Aorta (tissue), 5 donors: ENCODE data around the gene NUP62. TPM values are rescaled to one million over a fixed set of nuclear protein-coding genes. Genes with fewer than 3 reads are reported as not detected.
"Not testable (repeated sequence)": the region's sequence is repeated elsewhere in the genome, so short reads cannot be mapped to it uniquely, and the experiment has no call there.

Source experiments
- ATAC-seq: fragments of 200-7000 bp; cut with Tn5 transposase; one replicate; pipeline ENCODE4 v1.9.1; 2022; ENCODE audit warnings: moderate library complexity; ENCODE audit not compliant: low FRiP score
- DNase-seq, 2 donors: peaks; one replicate each; pipeline ENCODE4 v3.0.0-alpha.2; 2020
- H3K27ac ChIP-seq, 2 donors: one replicate each; pipeline ENCODE4 v1.5.1; 2013; ENCODE audit warnings: low read length in 2 of 2, mild to moderate bottlenecking in 2 of 2, moderate library complexity in 2 of 2, control low read depth in 1 of 2, inconsistent platforms in 1 of 2, low read depth in 1 of 2
- H3K27me3 ChIP-seq, 2 donors: one replicate each; pipeline ENCODE4 v1.6.1; 2013; ENCODE audit warnings: control low read depth in 1 of 2, low read length in 1 of 2, mild to moderate bottlenecking in 1 of 2, moderate library complexity in 1 of 2; ENCODE audit not compliant: insufficient read depth in 2 of 2, control insufficient read depth in 1 of 2
- H3K36me3 ChIP-seq, 2 donors: one replicate each; pipeline ENCODE4 v1.6.1; 2013; ENCODE audit warnings: control low read depth in 1 of 2, low read length in 1 of 2, mild to moderate bottlenecking in 1 of 2; ENCODE audit not compliant: insufficient read depth in 2 of 2, control insufficient read depth in 1 of 2
- H3K4me1 ChIP-seq, 2 donors: one replicate each; pipeline ENCODE4 v1.6.1; 2013; ENCODE audit warnings: low read length in 2 of 2, control low read depth in 1 of 2, mild to moderate bottlenecking in 1 of 2, moderate library complexity in 1 of 2; ENCODE audit not compliant: insufficient read depth in 2 of 2, control insufficient read depth in 1 of 2
- H3K4me3 ChIP-seq, 2 donors: one replicate each; pipeline ENCODE4 v1.5.1; 2013; ENCODE audit warnings: low read length in 2 of 2, control low read depth in 1 of 2, mild to moderate bottlenecking in 1 of 2
- H3K9me3 ChIP-seq: one replicate; pipeline ENCODE4 v1.6.1; 2013; ENCODE audit warnings: mild to moderate bottlenecking, low read length; ENCODE audit not compliant: control insufficient read depth
- WGBS, 2 donors: extraction: QIAGEN DNeasy Blood & Tissue Kit; methylation state at CpG; one replicate each; pipeline ENCODE4 v1.1.7; 2013; 5-methylcytosine and 5-hydroxymethylcytosine counted together
- intact Hi-C, 2 donors: fragments of 100-400 bp; cut with DNase I; formaldehyde crosslinking; loops; one replicate each; pipeline versions ENCODE4 v1.14.2 to v1.15.0; 2022
- polyA plus RNA-seq, 2 donors: library from polyadenylated mRNA; stranded (reverse); fragments of 200-250 nt; gene quantifications; one replicate each; pipeline ENCODE4 v1.2.3, GENCODE V29; 2013
- total RNA-seq, 2 donors: library from RNA; stranded (reverse); fragmentation: NEBNext Ultra II Directional; extraction: Animal tissue kit (Norgen Biotek cat#: 25700); gene quantifications; one replicate each; pipeline ENCODE4 v1.2.1, GENCODE V29; 2021
- donor health status: healthy with polysubstance abuse.
- donor health status: Bipolar disorder and iron deficiency.
- donor health status: DM: no; HTN: no; CAD: no.
- donor health status: DM: no; HTN: no; CAD: no.
- donor health status: DM: yes; HTN: yes; CAD: no.

NUP62 gene
- total and polyA plus RNA-seq, 4 donors, result 13.3 to 39.8 (median 22.5) TPM

GRCh38 chr19:49925486-49925885 lies 3.8 kb downstream of the NUP62 start:
- Histone ChIP-seq H3K4me3 (no peak overlapping the region), H3K4me1 (no peaks in the 10 kb centered on the region), H3K27me3 (no peaks in the 10 kb centered on the region), H3K9me3 (no peaks in the 10 kb centered on the region), H3K27ac (no peak overlapping the region), H3K36me3 (no peaks in the 10 kb centered on the region)
- 93 to 95% methylated on average over 5 of the region's 5 CpGs for WGBS, 2 donors
- no peak for ATAC-seq
- DNase-seq, result no peak
- intact Hi-C loops, result loop anchor here in 1 of 2 donors (5.0 kb wide), 1 partner anchor 43 kb away; no protein-coding TSS in a partner anchor

- DNase-seq, H3K27ac ChIP-seq, ATAC-seq, H3K27me3 ChIP-seq, H3K9me3 ChIP-seq, H3K4me3 ChIP-seq, H3K36me3 ChIP-seq, H3K4me1 ChIP-seq: not testable (repeated sequence)
- WGBS, 2 donors, result 89 to 90% methylated on average over 13 of the region's 13 CpGs
- intact Hi-C loops, result loop anchor here in 1 of 2 donors (5.0 kb wide), 1 partner anchor 43 kb away; no protein-coding TSS in a partner anchor
Observed at GRCh38 chr19:49924881-49925210, 4.5 kb downstream of the NUP62 start.

DNA sequence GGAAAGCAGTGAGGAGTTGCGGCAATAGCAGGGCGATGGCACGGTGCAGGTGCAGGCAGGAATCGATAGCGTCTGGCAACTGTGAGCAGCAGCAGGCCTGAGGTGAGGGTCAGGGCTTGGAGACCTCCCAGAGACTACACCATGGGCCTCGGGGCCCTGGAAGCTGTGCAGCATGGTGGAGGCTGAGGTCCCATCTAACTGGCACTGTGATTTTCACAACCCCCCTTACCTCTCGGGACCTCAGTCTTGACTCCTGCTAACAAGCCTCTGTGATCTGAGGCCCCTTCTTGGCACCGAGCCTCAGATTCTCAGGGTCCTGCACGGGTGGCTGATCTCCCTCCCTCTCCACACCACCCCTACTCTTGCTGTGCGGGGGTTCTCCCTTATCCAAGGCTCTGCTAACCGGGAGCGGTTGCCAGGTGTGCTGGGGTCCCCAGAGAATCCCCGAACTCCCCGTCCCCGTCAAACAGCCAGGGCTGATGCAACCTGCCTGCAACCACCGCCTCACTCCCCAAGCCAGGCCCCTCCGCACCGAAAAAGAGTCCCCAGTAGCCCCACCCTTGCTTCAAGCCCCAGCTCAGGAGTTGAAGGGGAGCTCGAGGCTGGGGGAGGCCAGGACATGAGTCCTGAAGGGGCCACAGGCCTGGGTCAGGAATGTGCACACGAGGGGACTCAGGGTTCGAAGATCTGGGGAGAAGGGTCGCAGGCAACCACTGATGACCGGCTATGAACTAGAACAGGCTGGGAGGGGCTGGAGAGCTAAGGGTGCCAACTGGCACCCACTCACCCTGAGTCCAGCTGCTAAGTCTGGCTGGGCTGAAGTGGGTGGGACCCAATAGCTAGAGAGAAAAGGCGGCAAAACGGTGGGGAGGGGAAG lies 5.1 kb downstream of the NUP62 start:
- Histone ChIP-seq H3K9me3 (no peaks in the 10 kb centered on the region), H3K27me3 (no peaks in the 10 kb centered on the region), H3K36me3 (no peaks in the 10 kb centered on the region), H3K27ac (no peak overlapping the region), H3K4me1 (no peaks in the 10 kb centered on the region), H3K4me3 (no peak overlapping the region)
- DNase-seq, result peak in 1 of 2 donors; percentile 38
- no peak for ATAC-seq
- WGBS, 2 donors, result 70 to 71% methylated on average over 25 of the region's 25 CpGs
- intact Hi-C loops, result no loop called here

- no peak overlapping the region for H3K27ac ChIP-seq
- no peaks in the 10 kb centered on the region for H3K27me3 ChIP-seq
- intact Hi-C loops, result no loop called here
- no peaks in the 10 kb centered on the region for H3K4me1 ChIP-seq
- peak in 1 of 2 donors; percentile 80 for DNase-seq
- no peaks in the 10 kb centered on the region for H3K36me3 ChIP-seq
- no peak overlapping the region for H3K4me3 ChIP-seq
- ATAC-seq, result peak; percentile 19
- no peaks in the 10 kb centered on the region for H3K9me3 ChIP-seq
- WGBS, 2 donors, result 88 to 89% methylated on average over 30 to 31 of the region's 31 CpGs
Observed at GRCh38 chr19:49923055-49924003, 6.0 kb downstream of the NUP62 start.

DNA sequence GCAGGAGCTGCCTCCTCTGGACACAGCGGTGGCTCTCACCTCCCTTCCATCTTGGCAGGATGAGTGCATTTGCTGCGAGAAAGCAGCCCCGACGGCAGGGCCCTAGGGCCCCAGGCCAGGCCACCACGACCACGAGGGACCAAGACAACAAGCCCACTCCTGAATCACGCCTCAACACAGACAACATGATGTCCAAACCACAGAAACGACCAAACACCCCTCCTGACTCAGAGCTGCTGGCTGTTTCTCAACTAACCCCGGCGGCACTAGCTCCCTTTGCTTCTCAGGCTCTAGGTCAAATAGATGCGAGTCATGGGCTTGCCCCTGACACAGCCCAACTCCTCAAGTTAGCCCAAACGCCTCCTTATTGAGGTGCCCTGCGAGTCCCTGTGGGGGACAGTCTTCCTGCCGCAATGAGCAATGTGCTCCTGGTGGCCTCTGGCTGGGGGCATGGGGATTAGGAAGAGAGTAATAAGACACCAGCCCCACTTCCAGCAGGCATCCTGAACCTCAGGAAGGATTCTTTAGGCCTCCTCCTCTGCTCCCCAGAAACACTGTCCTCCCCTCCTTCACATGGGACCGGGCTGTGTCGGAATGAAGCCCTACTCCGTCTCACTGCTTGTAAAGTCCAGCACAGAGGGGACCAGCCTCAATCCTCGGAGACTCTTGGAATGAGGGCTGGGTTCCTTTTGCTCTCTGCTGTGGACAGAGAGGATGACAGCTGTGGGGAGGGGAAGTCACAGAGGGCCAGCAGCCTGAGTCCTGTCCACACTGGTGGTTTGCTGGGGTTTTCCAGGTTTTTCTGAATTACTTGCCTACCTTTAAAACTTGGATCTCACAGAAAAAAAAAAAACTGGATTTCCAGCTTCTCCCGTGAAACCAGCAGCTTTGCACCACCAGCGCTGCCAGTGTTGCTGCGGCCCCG lies 7.2 kb downstream of the NUP62 start:
- intact Hi-C loops, result no loop called here
- Histone ChIP-seq H3K9me3 (no peaks in the 10 kb centered on the region), H3K4me1 (no peaks in the 10 kb centered on the region), H3K4me3 (no peak overlapping the region), H3K27ac (no peak overlapping the region), H3K36me3 (no peaks in the 10 kb centered on the region), H3K27me3 (no peaks in the 10 kb centered on the region)
- ATAC-seq, result no peak
- peak in 1 of 2 donors; percentile 46 for DNase-seq
- 86 to 87% methylated on average over 22 of the region's 22 CpGs for WGBS, 2 donors

DNA sequence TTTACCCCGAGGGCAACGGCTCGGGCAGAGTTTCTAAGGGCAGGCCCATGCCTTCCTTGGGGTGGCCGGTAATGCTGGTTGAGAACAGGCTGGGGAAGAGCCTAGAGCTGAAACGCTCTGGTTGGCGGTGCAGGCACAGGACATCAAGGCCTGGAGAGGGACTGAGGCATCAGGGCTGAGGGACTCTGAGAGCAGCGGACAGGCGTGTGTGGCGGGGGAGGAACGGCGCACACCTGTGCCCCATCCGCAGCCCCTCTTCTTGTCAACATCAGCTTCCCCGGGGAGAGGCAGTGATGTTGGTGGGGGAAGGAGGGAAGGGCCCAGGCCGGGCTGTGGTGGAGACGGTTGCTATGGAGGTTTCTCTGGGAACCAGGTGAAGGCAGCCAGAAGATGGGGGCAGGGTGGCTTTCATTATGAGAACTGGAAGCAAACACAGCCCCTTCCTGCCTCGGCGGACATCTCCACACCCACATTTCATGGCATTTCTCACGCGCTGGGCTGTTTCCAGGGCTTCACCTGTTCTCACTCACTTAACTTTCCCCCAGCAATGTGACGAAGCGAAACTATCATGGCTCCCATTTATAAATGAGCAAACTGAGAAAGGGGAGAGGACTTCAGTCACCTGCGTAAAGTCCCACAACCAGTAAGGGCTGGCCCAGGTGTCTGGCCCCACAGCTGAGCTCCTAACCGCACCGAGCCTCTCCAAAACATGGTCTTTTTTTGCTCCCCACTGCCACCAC lies 8.5 kb downstream of the NUP62 start:
- DNase-seq, result peak in 1 of 2 donors; percentile 37
- ATAC-seq, result no peak
- Histone ChIP-seq H3K27me3 (no peaks in the 10 kb centered on the region), H3K9me3 (no peaks in the 10 kb centered on the region), H3K4me1 (no peaks in the 10 kb centered on the region), H3K4me3 (no peak overlapping the region), H3K27ac (no peak overlapping the region), H3K36me3 (no peaks in the 10 kb centered on the region)
- intact Hi-C loops, result no loop called here
- WGBS, 2 donors, result 91 to 95% methylated on average over 24 of the region's 24 CpGs

GRCh38 chr19:49918089-49918488 lies 11.2 kb downstream of the NUP62 start:
- WGBS, 2 donors, result 91 to 92% methylated on average over 8 of the region's 8 CpGs
- ATAC-seq (no peak), DNase-seq (no peak)
- no peak overlapping the region for H3K4me3 ChIP-seq
- no peaks in the 10 kb centered on the region for H3K27me3 ChIP-seq
- no peaks in the 10 kb centered on the region for H3K4me1 ChIP-seq
- intact Hi-C loops, result no loop called here
- H3K36me3 ChIP-seq, result no peaks in the 10 kb centered on the region
- H3K9me3 ChIP-seq, result no peaks in the 10 kb centered on the region
- no peak overlapping the region for H3K27ac ChIP-seq
